ENCODE results near the gene PACSIN1. TPM values are rescaled to one million over a fixed set of nuclear protein-coding genes. Genes with fewer than 3 reads are reported as not detected.

The PACSIN1 gene
- total and polyA plus RNA-seq, 10 of the 15 experiments (the other 5 are each of a cell fraction or from before 2014, with no cell fraction given) = 0.50 to 9.4 (median 2.8) TPM

GRCh38 chr6:34562350-34562749 lies 96.5 kb downstream of the PACSIN1 start (continued):
- TF ChIP-seq CUX1 (IDR thresholded peaks at IDR 0.05; ENCODE audit: insufficient replicate concordance, low read depth, low read length) = no peak
- TF ChIP-seq MLLT1 (IDR thresholded peaks at IDR 0.05) = no peak
- no peak for TF ChIP-seq FOXK2 (IDR thresholded peaks at IDR 0.05)
- no peak for TF ChIP-seq SRF (IDR thresholded peaks at IDR 0.05; ENCODE audit: low read depth in 2 of 2, low read length in 2 of 2)

GRCh38 chr6:34562861-34563512 lies 97.1 kb downstream of the PACSIN1 start:
- no peak for DNase-seq (ENCODE audit: low read depth, low spot score)
- Histone ChIP-seq H3K9ac (ENCODE audit: control insufficient read depth, insufficient read depth, low read length) (no peak overlapping the region), H3K9me3 (replicated peaks; ENCODE audit: control insufficient read depth, insufficient read depth, low read length) (no peaks in the 10 kb centered on the region), H3K36me3 (ENCODE audit: control insufficient read depth in 2 of 2, insufficient read depth in 2 of 2, low read length in 1 of 2) (no peaks in the 10 kb centered on the region), H3K79me2 (ENCODE audit: control insufficient read depth, insufficient read depth, low read length) (no peaks in the 10 kb centered on the region), H2AFZ (ENCODE audit: control insufficient read depth, low read depth, low read length) (no peak overlapping the region), H3K4me3 (no peak overlapping the region), H3K27me3 (replicated peaks in 1 of 2; ENCODE audit: control insufficient read depth in 2 of 2, insufficient read depth in 2 of 2, low read length in 1 of 2) (no peaks in the 10 kb centered on the region; a peak in 1 of 4 replicates), H3K4me1 (ENCODE audit: control insufficient read depth, insufficient read depth, low read length) (no peaks in the 10 kb centered on the region), H4K20me1 (ENCODE audit: control insufficient read depth, insufficient read depth) (no peaks in the 10 kb centered on the region), H3K4me2 (ENCODE audit: control insufficient read depth, insufficient read depth) (no peak overlapping the region), H3K27ac (ENCODE audit: control insufficient read depth, insufficient read depth) (no peak overlapping the region)
- RAD21 ChIA-PET (ENCODE audit: unreplicated experiment) = no interaction called here
- in situ Hi-C loops (cut with MboI) (no loop called here), intact Hi-C loops (cut with micrococcal nuclease; ENCODE audit: unreplicated experiment) (no loop called here)
- BruUV-seq (replicated peaks) = no TSS peak
- CTCF ChIA-PET = interaction anchor here (1.2 kb wide), 1 partner anchor 513 kb away, joined by 3 read pairs; no protein-coding TSS in a partner anchor
- POLR2A ChIA-PET = interaction anchor here (1.0 kb wide), 1 partner anchor 10 kb away, joined by 4 read pairs; no protein-coding TSS in a partner anchor
- 55% methylated on average over 10 of the region's 15 CpGs for WGBS (ENCODE audit: insufficient coverage, insufficient replicate concordance, low lambda C conversion rate, missing lambda C conversion rate)
- FAIRE-seq = no peak
- ATAC-seq = no peak
- SMC1A ChIA-PET (ENCODE audit: uncharacterized antibody, unreplicated experiment) = no interaction called here
- TF ChIP-seq ATF3 (IDR thresholded peaks at IDR 0.05; ENCODE audit: borderline replicate concordance, extremely low read depth, low read depth, low read length) = no peak
- TF ChIP-seq BHLHE40 (IDR thresholded peaks at IDR 0.05; ENCODE audit: borderline replicate concordance in 1 of 2, low read depth in 2 of 2, low read length in 1 of 2) = no peak
- TF ChIP-seq TCF7 (IDR thresholded peaks at IDR 0.05; ENCODE audit: borderline replicate concordance) = no peak
- no peak for TF ChIP-seq EZH2 (IDR thresholded peaks at IDR 0.05; ENCODE audit: borderline replicate concordance, control insufficient read depth, low read depth, low read length)
- TF ChIP-seq KLF5 (IDR thresholded peaks at IDR 0.05; ENCODE audit: partially characterized antibody) = no peak
- TF ChIP-seq IRF3 (IDR thresholded peaks at IDR 0.05) = no peak
- no peak for TF ChIP-seq PBX3 (IDR thresholded peaks at IDR 0.05; ENCODE audit: insufficient replicate concordance, low read depth, low read length)
- TF ChIP-seq NBN (IDR thresholded peaks at IDR 0.05) = no peak

Data from GM12878 (cell line).